H1 (cell line): ENCODE results near the gene GAS7.

Source experiments
- CBX8 ChIP-seq: fragments of 300-800, 300-1000 bp; sonication (generic); IDR thresholded peaks from 2 replicates; pipeline ENCODE4 v1.7.1; 2016; ENCODE audit warnings: low read depth, low read length, borderline replicate concordance
- POLR2A ChIP-seq, 2 experiments: IDR thresholded peaks; 1 replicate in 1 of 2; 2 replicates in 1 of 2; pipeline ENCODE4 v1.6.1; 2011; ENCODE audit warnings: low read depth in 2 of 2, low read length in 2 of 2, mild to moderate bottlenecking in 2 of 2; ENCODE audit errors: control extremely low read depth in 1 of 2
- TF ChIP-seq, protein P1 (sequence below): IDR thresholded peaks from 2 replicates; pipeline ENCODE4 v1.6.1; 2012; ENCODE audit warnings: low read length, inconsistent platforms

DNA sequence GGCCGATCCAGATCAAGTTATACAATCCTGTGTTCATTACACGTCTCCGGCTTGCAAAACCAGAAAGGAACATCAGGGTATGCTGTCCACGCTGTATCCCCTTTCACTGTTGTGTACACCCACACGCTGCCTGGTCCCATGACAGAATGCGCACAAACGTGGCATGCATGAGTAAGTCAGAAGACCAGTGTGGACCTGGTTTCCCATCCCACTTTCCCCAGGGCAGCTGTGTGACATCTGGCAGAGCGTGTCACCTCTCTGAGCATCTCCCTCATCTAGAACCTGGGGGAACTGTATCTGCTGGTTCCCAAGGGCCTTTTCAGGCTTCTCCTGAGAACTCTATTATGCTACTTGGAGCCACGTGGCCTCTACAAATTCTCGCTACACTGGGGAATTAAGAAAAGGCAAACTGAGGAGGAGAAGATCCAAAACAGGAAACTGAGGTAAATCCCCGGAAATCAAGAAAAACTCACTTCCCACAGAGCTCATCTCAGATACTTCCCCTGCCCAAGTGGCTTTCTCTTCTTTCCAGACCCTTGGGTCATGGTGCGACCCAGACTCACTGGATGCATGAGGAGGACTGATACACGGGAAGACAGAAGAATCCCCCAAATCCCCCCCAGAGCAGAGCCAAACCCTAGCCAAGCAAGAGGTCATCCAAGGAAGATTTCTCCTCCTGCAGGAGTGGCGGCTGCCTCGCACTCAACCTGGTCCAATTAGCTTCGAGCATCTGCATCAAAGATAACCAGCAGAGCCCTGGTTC lies 139.3 kb downstream of the GAS7 start:
- TF ChIP-seq POLR2A (IDR thresholded peaks at IDR 0.05; ENCODE audit: control extremely low read depth in 1 of 2, low read depth in 2 of 2, low read length in 2 of 2) = no peak
- TF ChIP-seq, protein P1, sequence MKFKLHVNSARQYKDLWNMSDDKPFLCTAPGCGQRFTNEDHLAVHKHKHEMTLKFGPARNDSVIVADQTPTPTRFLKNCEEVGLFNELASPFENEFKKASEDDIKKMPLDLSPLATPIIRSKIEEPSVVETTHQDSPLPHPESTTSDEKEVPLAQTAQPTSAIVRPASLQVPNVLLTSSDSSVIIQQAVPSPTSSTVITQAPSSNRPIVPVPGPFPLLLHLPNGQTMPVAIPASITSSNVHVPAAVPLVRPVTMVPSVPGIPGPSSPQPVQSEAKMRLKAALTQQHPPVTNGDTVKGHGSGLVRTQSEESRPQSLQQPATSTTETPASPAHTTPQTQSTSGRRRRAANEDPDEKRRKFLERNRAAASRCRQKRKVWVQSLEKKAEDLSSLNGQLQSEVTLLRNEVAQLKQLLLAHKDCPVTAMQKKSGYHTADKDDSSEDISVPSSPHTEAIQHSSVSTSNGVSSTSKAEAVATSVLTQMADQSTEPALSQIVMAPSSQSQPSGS = no peak
- no peak for TF ChIP-seq CBX8
